Measurements from ENCODE around the gene DIP2C.

GRCh38 chr10:560314-560992, 129.0 kb downstream of the DIP2C start:
- TF ChIP-seq CBFB (CRISPR knock-in tag; IDR thresholded peaks at IDR 0.05; ENCODE audit: low read depth), result no peak
- no peak for TF ChIP-seq ZNF232 (CRISPR knock-in tag; IDR thresholded peaks at IDR 0.05)

Measured in WTC11 (cell line).